GM19351 (cell line): ENCODE results near the gene STIM2.
"Not testable (repeated sequence)": the region's sequence is repeated elsewhere in the genome, so short reads cannot be mapped to it uniquely, and the experiment has no call there.

Source experiments
- ATAC-seq: cut with Tn5 transposase; IDR thresholded peaks from one replicate; pipeline ENCODE4 v1.9.1; 2021; ENCODE audit warnings: mild to moderate bottlenecking, moderate library complexity; ENCODE audit not compliant: unreplicated experiment

STIM2 gene

GRCh38 chr4:26947318-26947717, 86.7 kb downstream of the STIM2 start:
- no peak for ATAC-seq

- no peak for ATAC-seq
Measured at GRCh38 chr4:26950446-26950845, 89.8 kb downstream of the STIM2 start.

- no peak for ATAC-seq
Measured at GRCh38 chr4:26952891-26953290, 92.2 kb downstream of the STIM2 start.

GRCh38 chr4:26953366-26953765, 92.7 kb downstream of the STIM2 start:
- no peak for ATAC-seq

GRCh38 chr4:26953770-26954423, 93.3 kb downstream of the STIM2 start:
- ATAC-seq, result no peak

- no peak for ATAC-seq
Measured at GRCh38 chr4:26955241-26955640, 94.6 kb downstream of the STIM2 start.

GRCh38 chr4:26958925-26959653, 98.4 kb downstream of the STIM2 start:
- ATAC-seq, result no peak

GRCh38 chr4:26959654-26960047, 99.0 kb downstream of the STIM2 start:
- ATAC-seq, result no peak

- ATAC-seq, result no peak
Measured at GRCh38 chr4:26962720-26963119, 102.1 kb downstream of the STIM2 start.

- ATAC-seq, result peak; percentile 11
Measured at GRCh38 chr4:26964512-26964911, 103.9 kb downstream of the STIM2 start.

- ATAC-seq, result peak; percentile 69
Measured at GRCh38 chr4:26964994-26965393, 104.4 kb downstream of the STIM2 start.

- ATAC-seq, result not testable (repeated sequence)
Measured at GRCh38 chr4:26975464-26976181, 115.0 kb downstream of the STIM2 start.

- ATAC-seq, result no peak
Measured at GRCh38 chr4:26978387-26979053, 117.9 kb downstream of the STIM2 start.

- no peak for ATAC-seq
Measured at GRCh38 chr4:26984896-26985295, 124.3 kb downstream of the STIM2 start.

- ATAC-seq, result peak; percentile 98
Measured at GRCh38 chr4:26985873-26986272, 125.2 kb downstream of the STIM2 start.

GRCh38 chr4:26987191-26987590, 126.5 kb downstream of the STIM2 start:
- ATAC-seq, result no peak

GRCh38 chr4:26991057-26991456, 130.4 kb downstream of the STIM2 start:
- no peak for ATAC-seq

GRCh38 chr4:26992657-26993361, 132.2 kb downstream of the STIM2 start:
- ATAC-seq, result peak; percentile 94

- no peak for ATAC-seq
Measured at GRCh38 chr4:26993539-26993938, 132.9 kb downstream of the STIM2 start.

- ATAC-seq, result no peak
Measured at GRCh38 chr4:26993967-26994366, 133.3 kb downstream of the STIM2 start.

GRCh38 chr4:26995316-26995715, 134.7 kb downstream of the STIM2 start:
- ATAC-seq, result no peak
